ENCODE data around the gene TBC1D32. TPM values are rescaled to one million over a fixed set of nuclear protein-coding genes. Genes with fewer than 3 reads are reported as not detected.
"Not testable (repeated sequence)": the region's sequence is repeated elsewhere in the genome, so short reads cannot be mapped to it uniquely, and the experiment has no call there.

The TBC1D32 gene
- total RNA-seq, 1 donor from 2014 or later: 32.9 TPM

DNA sequence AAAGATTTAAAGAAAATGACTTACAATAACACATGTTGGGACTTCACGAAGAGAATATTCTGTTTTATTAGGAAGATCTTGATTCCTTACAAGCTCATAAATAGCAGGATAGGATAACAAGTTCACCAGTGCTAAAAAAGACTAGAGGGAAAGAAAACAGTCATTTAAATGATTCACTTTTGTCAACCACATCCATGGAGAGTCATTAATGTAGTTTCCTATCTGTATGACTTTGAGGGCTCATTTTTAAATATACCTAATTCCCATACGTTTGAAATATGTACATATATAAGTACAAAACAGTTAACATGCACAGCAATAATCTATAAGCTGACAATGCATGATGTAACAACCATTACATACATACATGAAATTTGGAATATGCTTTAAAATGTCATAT, 111.1 kb downstream of the TBC1D32 start:
- DNase-seq: no peak

DNA sequence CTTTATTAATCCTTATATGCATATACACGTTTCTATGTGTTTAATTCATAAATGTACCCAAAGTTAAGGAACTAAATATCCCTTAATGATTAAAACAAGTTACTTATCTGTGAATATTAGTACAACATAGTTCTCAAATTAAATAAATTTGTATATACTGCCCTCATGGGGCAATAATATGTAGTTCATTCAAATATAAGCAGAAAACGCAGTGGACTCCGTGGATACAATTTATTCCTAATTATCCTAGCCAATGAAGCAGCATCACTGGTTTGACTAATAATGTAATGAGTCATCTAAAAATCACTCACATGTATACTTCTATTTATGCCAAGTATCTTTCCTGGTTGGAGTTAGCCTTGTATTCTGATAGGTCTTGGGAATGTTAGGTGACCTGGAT, 111.6 kb downstream of the TBC1D32 start:
- peak; percentile 4 for DNase-seq

DNA sequence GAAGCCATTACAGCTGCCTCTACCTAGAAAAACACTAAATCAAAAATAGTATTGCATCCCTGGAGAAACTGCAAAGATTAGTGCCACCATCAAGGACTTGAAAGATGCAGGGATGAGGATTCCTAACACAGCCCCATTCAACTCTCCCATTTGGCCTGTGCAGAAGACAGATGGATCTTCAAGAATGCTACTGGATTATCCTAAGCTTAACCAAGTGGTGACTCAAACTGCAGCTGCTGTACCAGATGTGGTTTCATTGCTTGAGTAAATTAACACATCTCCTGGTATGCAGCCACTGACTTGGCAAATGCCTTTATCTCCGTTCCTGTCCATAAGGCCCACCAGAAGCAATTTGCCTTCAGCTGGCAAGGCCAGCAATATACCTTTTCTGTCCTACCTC, 117.4 kb downstream of the TBC1D32 start:
- peak; percentile 5 for DNase-seq

DNA sequence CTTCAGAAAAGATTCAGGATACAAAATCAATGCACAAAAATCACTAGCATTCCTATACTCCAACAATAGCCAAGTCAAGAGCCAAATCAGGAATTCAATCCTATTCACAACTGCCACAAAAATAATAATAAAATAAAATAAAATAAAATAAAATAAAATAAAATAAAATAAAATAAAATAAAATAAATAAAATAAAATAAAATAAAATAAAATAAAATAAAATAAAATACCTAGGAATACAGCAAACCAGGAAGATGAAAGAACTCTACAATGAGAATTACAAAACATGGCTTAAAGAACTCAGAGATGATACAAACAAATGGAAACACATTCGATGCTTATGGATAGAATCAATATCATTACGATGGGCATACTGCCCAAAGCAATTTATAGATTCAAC, 120.9 kb downstream of the TBC1D32 start:
- DNase-seq: not testable (repeated sequence)

DNA sequence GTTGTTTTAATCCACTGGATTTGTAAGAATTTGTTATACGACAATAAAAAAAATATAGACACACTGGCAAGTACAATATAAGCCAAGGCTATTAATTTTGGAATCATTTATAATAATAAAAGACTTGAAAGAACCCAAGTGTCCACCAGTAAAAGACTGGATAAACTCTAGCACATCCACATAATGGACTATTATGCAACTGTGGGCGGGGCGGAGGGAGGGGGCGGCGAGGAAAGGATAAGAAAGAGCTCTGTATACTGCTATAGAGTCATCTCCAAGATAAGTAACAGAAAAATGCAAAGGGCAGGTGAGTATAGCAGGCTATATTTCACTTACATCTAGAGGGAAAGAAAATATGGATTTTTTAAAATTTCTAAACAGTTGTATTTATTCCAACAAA, 123.3 kb downstream of the TBC1D32 start:
- DNase-seq: no peak

DNA sequence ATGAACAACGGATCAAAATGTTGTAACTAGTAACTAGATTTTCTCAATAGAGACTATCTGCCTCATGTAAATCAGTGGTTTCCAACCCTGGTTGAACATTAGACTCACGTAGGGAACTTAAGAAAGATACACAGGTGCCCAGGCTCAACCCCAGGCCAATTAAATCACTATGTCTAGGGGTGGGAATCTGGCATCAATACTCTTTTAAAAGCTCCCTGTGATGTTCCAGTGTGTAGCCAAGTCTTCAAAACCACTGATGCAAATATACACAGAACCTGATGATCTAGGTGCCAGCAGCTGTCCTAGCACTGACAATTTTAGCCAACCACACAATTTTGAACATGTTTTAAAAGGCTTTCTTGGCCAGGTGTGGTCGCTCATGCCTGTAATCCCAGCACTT, 128.7 kb downstream of the TBC1D32 start:
- DNase-seq: no peak

DNA sequence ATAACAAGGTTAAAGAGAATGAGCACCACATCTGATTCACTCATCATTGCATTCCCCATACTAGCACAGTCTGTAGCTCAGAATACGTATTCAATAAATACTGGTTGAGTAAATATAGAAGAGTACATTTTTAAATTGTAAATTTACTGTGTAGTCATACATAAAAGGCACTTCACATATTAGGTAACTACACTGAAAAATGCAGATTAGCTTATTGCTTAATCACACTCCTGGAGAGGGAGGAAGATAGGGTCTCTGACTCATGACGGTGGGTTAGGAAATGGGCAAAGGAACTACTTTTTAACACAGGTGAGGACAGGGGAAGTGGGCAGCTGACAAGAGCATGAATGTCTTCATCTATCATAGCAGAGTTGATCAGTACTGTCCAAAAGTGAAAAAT, 133.2 kb downstream of the TBC1D32 start:
- no peak for DNase-seq

DNA sequence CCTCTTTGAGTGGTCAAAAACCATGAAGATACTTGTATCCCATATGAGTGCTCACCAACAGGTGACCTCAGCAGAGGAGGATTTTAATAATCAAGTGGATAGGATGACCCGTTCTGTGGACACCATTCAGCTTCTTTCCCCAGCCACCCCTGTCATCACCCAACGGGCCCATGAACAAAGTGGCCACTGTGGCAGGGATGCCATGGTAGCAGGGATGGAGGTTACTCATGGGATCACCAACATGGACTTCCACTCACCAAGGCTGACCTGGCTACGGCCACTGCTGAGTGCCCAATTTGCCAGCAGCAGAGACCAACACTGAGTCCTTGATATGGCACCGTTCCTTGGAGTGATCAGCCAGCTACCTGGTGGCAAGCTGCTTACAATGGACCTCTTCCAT, 138.2 kb downstream of the TBC1D32 start:
- DNase-seq: not testable (repeated sequence)

DNA sequence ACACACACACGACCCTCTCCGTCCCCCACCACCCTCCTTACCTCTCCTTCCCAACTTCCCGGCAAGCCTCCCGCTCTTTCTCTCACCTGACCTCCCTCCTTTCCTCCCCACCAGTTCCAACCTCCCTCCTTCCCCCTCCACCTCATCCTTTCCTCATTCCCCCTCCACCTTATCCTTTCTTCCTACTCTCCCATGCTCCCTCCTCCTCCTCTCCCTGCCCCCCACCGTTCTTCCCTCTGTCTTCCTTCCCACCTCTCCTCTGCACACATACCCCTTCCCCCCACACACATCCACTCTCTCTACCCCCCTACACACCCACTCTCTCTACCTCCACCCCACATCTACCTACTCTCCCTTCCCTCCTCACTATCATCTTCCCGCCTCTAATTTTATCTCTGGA, 144.2 kb downstream of the TBC1D32 start:
- DNase-seq: no peak

DNA sequence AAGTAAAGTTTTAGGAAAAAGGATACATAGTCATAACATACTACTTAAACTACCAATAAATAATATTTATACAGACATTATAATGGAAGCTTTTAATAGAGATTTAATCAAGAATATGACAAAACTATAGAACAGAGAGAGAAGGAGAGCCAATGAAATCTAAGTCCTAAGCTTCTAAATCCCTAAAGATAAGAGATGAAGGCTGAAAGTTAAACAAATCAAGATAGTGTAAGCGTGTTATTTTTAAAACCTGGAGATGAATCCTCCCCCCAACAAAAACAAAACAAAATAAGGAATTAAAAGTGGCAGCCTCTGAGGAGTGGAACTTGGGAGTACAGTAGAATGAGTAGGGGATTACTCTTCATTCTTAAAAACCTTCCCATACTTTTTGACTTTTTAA, 145.9 kb downstream of the TBC1D32 start:
- DNase-seq: no peak

DNA sequence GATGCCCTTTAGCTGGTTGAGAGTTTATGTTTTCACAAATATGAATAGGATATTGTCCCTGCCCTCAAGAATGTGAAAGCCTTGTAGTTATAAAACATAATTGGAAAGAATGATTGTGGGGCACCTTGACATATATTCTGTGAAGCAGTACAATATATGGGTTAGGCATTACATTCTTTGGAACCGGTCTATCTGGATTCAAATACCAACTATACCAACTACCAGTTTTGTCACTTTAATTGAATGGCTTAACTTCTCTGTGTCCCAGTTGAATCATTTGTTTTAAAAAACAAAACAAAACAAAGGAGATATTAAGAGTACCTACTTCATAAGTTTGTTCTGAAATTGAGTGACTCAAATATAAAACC, 146.5 kb downstream of the TBC1D32 start:
- DNase-seq: peak; percentile 2

DNA sequence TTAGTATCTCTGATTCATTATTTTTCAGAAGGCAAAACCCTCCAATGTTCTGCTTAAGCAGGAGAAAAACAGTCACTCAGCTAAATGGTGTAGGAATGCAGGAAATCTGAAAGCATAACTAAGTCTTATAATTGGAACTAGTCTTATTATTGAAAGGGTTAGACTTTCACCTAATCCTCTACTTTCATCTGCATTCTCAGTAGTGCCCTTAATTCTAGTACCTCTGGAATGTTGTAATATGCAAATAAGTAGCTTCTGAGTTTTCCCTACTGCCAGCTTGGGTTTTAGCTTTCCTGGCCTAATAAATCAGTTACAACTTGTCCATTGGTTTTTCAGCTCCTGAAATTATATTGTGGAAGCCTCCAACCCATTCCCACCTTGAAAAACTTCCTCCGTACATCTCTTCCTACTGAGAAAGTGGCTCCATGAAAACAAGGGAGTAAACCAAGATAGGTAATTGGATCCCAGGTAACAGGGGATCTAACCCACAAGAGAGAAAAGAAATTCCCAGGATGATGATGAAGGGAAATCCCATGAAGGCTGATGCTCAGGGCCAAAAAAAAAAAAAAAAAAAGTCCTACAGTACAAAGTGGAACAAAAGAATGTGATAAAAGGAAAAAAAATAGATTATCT, 147.0 kb downstream of the TBC1D32 start:
- no peak for DNase-seq

DNA sequence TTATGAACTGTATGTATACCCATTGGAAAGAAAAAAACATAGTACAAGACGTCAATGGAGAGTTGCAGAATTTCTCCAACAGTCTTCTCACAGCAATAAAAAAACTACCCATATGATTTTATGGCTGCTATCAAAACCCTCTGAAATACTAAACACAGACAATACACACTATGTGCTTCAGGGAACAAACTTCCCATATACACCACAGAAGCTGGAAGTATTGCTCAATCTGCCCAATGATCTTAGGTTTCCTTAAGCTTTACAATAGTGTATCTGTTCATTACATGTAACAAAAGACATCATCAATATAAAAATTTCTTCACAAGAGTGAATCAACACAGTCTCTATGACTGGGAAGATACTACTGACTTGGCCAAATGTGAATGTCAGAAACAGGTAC, 150.5 kb downstream of the TBC1D32 start:
- DNase-seq: no peak

DNA sequence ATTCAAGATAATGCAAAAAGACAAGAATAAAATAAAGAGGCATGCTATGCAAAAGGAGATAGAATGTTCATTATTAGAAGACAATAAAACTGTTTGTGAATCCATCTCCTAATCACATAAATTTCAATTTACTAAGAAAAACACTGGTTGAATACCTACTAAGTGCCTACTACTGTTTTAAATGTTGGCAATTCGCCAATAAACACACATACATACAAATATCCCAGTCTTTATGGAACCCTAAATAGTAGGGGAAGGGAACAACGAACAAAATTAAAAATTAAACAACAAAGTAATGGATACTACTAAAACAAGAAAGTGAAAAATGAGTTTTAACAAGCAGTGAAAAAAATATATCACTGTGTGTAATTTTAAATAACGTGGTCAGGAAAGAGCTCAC, 158.5 kb downstream of the TBC1D32 start:
- DNase-seq: no peak

DNA sequence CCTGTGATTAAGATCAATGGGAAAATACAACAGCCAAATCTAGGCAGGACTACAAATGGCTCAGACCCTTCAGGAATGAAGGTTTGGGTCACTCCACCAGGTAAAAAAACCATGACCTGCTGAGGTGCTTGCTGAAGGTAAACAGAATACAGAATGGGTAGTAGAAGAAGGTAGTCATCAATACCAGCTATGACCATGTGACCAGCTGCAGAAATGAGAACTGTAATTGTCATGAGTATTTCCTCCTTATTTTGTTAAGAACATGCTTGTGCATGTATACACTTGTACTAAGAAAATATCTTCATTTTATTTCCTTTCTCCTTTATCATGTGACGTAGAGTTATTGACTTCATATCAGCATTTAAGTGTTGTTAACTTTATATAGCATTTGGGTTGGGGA, 161.8 kb downstream of the TBC1D32 start:
- DNase-seq: not testable (repeated sequence)

DNA sequence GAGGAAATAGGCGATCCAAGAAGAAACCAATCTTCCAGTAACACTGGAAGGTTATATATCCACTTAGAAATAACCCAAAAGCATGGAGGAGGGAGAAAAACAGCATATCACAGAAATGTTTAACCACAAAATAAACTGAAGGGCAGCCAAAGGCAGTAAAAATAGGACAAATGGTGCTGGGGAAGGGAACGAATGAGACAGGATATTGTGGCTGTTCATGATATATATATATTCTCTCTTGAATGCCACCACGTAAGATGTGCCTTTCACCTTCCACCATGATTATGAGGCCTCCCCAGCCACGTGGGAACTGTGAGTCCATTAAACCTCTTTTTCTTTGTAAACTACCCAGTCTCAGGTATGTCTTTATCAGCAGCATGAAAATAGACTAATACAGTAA, 162.4 kb downstream of the TBC1D32 start:
- DNase-seq: no peak

DNA sequence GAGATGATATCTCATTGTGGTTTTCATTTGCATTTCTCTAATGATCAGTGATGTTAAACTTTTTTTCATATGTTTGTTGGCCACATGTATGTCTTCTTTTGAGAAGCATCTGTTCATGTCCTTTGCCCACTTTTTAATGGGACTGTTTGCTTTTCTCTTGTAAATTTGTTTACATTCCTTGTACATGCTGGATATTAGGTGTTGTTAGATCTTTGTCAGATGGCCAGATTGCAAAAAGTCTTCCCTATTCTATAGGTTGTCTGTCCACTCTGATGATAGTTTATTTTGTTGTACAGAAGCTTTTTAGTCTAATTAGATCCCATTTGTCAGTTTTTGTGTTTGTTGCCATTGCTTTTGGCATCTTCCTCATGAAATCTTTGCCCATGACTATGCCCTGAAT, 172.4 kb downstream of the TBC1D32 start:
- no peak for DNase-seq

DNA sequence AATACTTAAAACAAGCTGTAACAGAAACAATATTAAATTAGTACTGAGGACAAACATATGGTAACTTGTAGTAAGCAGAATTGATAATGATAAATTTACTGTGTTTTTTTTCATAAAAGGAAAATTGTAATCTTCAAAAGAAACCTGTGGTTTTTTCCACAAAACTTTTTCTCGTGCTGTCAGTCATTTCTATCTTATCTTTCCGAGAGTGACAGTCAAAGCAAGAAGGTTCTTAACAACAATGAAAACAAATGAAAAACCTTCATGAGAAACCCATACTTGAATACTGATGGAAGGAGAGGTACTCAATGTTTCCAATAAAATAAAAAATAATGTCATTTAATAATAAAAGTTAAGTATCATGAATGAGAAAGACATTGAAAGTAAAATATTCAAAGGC, 174.0 kb downstream of the TBC1D32 start:
- DNase-seq: no peak

DNA sequence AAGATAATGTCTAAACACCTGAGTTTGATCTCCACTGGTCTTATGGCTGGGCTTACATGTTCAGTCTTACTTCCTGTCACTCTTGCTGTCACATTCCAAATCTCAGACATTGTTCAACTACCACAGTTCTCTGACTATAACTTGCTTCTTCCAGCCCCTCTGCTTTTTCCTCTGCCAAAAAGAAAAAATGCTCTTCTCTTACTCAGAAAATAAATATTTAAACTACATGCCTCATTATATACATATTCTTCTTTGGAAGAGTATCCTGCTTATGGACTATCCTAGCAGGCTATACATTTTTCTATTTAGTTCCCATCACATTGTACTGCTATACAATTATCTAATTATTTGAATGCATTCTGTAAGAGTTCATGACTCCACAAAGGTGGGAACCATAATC, 175.4 kb downstream of the TBC1D32 start:
- no peak for DNase-seq

DNA sequence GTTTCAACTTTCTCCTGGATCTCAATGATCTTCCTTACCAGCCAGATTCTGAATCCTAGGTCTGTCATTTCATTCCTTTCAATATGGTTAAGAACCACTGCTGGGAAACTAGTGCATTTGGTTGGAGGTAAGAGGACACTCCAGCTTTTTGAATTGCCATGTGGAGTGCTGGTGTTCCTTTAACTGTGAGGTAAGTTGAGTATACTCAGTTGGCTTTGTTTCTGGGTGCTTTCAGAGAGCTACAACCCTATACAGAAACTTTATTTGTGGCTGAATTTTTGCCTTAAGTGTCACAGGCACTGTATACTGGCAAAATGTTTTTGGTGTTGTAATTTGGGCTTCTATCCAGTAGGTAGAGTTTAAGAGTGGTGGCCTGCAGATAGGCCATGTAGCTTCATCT, 175.8 kb downstream of the TBC1D32 start:
- DNase-seq: no peak

DNA sequence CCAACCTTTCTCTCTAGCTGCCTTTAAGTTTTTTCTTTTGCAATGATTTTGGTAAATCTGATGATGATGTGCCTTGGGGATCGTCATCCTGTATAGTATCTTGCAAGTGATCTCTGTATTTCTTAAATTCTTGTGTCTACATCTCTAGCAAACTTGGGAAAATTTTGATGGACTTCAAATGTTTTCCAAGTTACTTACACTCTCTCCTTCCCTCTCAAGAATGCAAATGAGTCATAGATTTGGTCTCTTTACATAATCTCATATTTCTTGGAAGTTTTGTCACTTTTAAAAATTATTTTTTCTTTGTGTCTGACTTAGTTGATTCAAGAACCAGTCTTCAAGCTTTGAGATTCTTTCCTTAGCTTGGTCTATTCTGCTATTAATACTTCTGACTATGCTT, 176.4 kb downstream of the TBC1D32 start:
- DNase-seq: no peak

DNA sequence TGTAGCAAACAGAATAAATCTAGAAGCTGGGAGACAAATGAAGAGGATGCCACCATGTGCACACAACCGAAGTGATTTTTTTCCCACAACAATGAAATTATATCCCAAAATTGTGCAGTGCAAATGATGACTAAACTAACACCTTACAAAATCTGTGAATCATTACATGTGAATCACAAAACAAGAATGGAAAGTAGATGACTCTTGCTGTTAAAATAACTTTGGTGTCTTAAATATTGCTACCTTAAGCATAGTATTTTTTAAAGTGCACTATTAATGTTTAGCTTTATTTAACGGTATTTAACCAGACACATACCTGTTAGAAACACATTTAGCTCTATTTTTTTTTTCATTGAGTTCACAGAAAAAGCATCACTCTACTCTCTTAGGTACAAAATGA, 190.8 kb downstream of the TBC1D32 start:
- no peak for DNase-seq

DNA sequence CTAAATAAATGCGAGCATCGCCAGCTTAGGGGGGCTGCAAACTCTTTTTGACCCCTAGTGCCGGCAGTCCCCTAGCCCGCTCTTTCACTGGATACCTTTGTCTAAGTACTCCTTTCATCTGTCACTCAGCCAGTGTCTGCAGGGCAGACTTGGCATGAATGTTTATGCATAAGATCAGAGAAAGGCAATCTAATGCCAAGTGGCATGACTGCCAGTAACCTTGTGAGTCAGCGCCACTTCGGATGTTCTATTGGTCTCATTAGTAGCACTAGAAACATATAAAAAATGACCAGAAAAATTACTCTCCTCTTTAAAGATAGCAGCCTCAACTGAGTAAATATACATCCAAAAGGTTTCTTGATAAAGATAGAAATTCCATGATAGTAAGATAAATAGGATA, 192.2 kb downstream of the TBC1D32 start:
- no peak for DNase-seq

DNA sequence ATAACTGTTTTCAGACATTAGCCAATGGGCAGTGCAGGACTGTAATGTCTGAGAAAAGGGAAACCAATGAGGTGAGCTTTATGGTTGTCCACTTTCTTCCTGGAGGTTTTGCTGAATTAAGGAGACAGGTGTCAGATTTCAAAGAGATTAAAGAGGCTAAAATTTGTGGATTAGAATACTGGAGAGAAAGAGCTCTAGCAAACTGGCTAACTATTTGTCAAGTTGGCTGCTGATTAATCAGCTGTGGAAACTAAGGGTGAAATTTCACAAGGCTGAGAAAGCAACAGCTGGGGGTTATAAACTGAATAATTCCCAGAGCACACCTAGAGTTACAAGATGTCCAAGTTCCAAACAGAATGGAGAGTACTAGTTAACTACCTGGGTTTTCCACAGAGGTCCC, 198.9 kb downstream of the TBC1D32 start:
- DNase-seq: no peak

DNA sequence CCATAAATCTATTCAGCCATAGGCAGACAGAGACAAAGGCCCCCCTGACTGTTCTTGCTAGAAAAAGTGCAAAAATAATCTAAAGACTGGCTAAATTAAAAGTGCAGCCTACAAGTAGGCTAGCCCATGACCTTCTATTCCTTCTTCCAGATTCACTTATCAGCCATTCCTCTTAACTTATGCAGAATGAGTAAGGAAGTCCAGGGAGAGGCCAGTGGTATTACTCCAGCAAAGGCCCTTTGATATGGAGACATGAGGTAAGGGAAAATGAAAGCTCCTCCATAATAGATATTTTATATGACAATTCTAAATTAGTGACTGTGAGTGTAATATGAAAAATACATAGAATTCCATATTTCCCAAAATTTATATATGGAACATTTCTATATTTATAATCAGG, 199.4 kb downstream of the TBC1D32 start:
- no peak for DNase-seq

All from tongue (tissue), 2 donors.